NCI-H146 (cell line): Measurements from ENCODE around the gene SMIM11.
"Not testable (repeated sequence)": the region's sequence is repeated elsewhere in the genome, so short reads cannot be mapped to it uniquely, and the experiment has no call there.

Experiments used
- DNase-seq: peaks from one replicate; lab custom pipeline; 2025; lab: John Stamatoyannopoulos, UW

Gene SMIM11

DNA sequence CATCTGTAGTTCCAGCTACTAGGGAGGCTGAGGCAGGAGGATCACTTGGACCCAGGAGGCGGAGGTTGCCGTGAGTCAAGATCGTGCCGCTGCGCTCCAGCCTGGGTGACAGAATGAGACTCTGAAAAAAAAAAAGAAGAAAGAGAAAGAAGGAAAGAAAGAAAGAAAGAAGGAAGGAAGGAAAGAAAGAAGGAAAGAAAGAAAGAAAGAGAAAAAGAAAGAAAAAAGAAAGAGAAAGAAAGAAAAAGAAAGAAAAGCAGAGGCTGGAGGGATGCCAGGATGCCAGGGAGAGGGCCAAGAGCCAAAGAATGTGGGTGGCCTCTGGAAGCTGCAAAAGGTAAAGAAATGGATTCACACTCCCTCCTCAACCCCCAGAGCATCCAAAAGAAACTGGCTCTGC is 19.7 kb upstream of the SMIM11 start:
- DNase-seq: no peak

DNA sequence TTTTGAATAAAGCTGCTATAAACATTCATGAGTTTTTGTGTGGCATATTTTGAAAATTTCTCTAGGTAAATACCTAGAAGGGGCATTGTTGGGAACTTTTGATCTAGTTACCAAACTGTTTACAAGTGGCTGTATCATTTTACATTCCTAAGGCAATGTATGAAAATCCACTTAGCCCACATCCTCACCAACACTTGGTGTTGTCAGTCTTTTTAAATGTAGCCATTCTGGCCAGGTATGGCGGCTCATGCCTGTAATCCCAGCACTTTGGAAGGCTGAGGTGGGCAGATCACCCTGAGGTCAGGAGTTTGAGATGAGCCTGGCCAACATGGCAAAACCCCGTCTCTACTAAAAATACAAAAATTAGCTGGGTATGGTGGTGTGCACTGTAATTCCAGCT is 17.4 kb upstream of the SMIM11 start:
- no peak for DNase-seq

DNA sequence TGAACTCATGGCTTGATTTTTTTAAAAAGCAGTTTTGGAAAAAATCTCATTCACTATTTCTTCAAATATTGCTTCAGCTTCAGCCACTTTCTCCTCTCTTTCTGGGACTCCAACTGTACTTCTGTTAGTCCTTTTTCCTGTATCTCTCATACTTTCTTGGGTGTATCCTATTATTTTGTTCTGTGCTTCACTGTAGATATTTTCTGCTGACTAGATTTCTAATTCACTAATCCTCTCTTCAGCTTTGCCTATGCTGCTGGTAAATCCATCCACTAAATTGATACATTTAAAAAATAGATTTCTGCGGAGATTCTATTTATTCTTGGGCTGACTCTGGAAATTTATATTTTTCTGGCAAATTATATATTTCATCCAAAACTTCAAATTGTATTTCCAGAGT is 16.4 kb upstream of the SMIM11 start:
- DNase-seq: no peak

DNA sequence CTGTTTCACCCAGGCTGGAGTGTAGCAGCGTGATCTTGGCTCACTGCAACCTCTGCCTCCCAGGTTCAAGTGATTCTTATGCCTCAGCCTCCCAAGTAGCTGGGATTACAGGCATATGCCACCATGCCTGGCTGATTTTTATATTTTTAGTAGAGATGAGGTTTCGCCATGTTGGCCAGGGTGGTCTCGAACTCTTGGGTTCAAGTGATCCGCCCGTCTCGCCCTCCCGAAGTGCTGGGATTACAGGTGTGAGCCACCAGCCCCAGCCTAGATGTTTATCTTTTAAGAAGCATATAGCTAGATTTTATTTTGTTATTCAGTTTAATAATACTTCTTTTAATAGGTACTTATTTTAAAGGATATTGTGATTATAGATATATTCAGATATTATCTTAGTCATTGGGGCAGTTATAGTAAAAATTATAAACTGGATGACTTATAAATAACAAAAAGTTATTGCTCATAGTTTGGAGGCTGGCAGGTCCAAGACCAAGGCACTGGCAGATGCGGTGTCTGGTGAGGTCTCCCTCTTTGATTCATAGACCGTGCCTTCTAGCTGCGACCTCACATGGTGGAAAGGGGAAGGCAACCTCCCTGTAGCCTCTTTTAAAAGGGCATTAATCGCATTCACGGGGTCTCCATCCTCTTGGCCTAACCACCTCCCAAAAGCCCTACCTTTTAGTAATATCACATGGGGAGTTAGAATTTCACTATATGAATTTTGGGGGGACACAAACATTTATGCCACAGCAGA is 14.6 kb upstream of the SMIM11 start:
- DNase-seq: no peak

DNA sequence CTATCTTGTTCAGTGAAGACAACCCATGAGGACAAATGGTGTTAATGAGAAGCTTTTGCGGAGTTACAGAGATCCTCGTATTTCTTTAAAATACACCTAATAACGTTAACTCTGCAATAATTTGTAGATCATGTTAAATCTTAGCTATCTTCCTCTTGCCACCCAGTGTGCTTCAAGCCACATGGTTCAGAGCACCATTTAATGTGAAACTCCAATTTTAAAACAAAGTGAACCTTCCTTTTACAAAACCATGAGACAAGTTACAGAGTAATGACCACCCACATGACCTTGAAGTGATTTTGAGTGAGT is 13.2 kb upstream of the SMIM11 start:
- DNase-seq: no peak

DNA sequence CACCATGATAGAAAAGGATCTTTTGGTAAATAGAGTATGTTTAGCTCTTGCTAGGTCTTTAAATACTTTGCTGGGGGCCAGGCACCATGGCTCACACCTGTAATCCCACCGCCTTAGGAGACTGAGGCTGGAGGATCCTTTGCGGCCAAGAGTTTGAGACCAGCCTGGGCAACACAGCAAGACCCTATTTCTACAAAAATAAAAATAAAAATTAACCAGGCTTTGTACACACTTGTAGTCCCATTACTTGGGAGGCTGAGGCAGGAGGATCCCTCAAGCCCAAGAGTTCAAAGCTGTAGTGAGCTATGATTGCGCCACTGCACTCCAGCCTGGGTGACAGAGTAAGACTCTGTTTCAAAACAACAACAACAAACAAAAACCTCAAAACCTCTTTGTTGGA is 12.6 kb upstream of the SMIM11 start:
- DNase-seq: no peak

DNA sequence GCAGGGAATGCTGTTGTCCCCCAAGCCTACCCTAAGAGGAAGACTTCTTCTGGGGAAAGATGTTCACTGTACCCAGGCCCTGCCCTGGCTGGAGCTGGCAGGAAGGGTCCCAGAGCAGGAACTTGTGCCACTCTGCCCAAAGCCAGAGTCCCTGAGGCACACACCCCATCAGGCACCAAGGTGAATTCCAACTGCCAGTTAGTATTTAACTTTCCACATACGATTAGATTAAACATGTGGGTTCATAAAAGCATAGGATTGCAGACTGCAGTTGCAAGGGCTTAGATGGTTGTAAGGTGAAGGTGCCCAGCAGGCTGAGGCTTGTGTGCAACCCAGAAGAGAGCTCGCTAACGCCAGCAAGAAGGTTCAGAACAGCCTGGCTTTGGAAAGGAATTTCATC is 11.6 kb upstream of the SMIM11 start, which contains the start of gene KCNE2:
KCNE2 (plus strand) TSS at position 274 of the 400 bp plus-strand sequence. CDS start 6,473 bp downstream, outside the sequence.
- no peak for DNase-seq

DNA sequence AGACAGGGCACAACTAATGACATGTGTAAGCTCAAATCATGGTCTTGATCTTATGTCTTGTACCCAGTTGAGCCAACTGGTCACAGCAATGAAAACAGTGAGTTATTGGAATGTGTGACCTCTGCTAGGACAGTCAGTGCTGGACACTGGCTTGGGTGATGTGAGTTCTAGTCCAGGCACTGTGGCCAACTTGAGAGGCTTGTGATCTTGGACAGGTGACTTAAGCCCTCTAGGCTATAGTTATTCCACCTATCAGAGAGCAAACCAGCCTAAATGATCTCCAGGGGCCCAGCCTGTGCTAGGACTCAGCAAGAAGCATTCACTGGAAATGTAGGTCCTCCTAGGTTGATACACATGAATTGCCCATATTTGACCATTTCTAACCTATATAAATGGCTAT is 10.4 kb upstream of the SMIM11 start:
- no peak for DNase-seq

DNA sequence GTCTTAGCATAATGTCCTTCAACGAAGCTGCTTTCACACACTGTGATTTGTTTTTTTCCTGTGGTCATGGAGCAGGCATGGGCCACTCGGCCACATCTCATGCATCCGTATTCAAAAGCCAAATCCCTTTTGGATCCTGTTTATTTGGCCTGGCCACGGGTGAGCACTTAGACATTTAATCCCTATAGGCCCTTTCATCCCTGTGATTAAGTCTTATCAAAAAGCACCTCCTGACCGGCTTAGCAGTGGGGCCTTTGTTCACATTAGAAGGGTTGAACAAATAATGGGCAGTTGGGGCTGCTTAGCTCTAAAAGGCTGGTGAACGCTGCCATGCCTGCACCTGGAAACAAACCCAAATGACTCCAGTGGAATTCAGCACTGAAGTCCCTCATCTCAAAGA is 9.5 kb upstream of the SMIM11 start:
- DNase-seq: peak; percentile 91

DNA sequence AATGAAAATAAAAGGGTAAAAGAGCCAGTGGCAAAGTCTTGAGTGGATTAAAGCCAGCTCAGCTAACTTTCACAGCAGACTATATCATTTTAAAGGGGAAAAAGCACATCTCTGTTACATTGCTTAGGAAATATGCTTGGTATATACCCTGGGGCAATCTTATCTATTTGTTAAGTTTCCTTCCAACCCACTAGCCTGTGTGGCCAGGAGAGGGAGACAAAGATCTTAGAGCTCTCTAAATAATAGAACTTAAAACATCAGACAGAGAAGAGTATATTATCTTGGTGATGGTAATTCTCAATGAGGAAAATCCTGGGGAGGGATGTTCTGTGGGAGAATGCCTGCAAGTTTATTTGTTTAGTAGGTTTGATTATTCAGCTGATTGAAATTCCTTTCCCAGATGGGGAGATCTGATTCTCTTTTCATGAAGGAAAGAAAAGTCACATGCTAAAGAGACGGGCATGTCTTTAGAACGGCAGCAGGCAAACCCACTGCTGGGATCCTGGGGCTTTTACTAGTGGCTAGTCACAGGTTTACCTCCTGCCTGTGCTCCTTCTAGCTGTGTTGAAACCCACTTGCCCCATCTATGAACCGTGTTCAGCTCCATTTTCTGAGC is 7.9 kb upstream of the SMIM11 start:
- peak; percentile 72 for DNase-seq

DNA sequence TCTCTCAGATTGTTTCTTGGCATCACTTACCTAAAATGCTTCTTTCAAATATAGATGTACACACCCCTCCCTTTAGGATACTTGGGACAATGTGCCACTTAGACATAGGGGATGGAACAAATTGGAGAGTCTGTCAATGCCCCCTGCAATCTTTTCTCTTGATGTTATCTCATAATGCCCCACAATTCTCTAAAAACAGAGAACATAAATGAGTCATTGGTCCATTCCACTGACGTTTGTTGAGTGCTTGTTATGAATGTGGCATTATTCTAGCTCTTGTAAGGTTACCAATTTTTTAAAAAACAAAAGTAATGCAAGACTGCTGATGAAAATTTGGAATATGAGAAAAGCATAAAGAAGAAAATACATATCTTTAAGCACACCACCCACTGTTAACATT is 5.6 kb upstream of the SMIM11 start:
- no peak for DNase-seq

DNA sequence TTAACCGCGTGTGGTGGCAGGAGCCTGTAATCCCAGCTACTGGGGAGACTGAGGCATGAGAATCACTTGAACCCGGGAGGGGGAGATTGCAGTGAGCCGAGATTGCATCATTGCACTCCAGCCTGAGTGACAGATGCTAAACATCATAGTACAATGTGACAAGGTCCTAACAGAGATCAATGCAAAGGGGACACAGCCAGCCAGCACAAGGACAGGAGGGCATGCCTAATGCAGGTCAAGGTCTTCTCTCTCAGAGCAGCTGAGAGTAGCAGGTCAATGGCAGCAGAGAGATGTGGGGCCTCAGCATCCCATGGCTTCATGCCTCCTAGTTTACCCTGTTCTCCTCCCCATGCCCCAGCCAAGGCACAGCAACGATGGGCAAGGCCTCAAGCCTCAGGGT is 3.0 kb upstream of the SMIM11 start:
- no peak for DNase-seq

DNA sequence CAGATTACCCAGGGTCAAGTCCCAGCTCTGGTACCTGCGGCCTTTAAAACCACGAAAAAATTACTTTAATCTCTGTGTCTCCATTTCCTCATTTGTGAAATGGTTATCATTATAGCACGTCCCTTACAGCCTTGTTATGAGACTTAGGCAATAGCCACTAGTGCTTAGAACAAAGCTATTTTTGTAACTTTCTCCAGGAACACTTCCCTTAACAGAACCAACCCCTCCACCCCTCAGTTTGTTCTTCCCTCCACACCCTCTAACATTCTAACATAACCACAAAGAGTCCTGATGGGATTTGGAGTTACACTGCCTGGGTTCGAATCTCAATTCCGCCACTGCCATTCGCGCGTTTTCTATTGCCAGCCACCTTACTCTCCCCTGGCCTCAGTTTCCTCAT is 845 bp upstream of the SMIM11 start:
- DNase-seq: not testable (repeated sequence)

DNA sequence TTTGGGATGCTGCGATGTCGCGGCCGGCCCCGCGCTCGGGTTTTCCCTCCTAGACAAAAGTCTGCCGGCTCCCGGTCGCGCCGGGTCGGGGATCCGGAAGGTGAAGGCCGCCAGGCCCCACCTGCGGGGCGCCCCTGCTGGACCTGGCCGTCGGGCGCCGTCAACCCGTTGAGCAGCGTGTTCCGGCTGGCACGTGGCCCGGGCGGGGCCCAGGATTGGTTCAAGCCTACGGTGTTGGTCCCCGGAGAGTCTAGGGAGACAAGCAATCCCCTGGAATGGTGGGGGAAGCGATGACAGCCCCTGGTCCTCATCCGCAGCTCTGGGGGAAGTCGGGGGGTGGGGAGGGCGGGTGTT is 289 bp downstream of the SMIM11 start:
- DNase-seq: not testable (repeated sequence)

DNA sequence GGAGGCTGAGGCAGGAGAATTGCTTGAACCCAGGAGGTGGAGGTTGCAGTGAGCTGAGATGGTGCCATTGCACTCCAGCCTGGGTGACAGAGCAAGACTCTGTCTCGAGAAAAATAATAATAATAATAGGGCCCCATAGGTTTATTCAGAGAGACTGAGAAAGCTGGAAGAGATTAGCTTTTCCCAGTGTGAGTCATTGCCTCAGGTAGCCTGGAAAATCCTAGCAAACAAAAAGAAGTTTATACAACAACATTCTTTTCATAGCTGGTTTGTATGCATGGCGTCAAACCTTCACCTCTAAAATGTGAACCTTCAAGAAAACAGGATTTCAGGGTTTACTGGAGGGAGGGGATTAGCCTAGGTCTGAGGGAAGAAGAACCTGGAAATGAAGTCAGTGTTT is 7.8 kb downstream of the SMIM11 start:
- DNase-seq: not testable (repeated sequence)

DNA sequence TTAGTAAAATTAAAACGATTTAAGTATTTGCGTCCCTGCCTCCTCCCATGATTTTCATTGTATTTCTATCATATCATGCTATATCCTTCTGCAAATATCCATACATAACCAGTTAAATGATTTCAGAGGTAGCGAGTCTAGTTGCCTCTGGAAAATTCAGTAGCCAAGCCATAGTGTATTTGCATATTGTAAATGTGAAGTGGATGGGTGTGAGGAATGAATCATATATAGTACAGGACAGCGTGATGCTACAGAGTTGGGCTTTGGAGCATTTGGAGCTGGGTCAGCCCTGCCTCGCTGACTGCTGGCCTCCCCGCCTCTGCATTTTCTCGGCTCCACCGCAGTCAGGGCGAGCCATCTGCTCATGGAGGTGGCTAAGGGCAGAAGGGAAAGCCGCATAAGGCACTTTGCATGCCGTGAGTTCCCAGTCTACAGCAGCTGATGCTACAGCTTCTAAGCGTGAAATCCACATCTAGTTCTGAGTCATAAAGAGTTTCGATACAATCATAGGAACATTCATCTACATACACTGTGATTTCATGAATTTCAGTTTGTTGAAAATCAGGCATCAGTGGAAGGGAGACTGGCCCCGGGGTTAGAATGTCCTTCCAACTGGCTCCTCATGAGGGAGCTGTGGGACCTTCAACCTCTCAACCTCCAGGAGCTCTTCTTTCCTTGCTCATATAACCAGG is 8.6 kb downstream of the SMIM11 start:
- not testable (repeated sequence) for DNase-seq

DNA sequence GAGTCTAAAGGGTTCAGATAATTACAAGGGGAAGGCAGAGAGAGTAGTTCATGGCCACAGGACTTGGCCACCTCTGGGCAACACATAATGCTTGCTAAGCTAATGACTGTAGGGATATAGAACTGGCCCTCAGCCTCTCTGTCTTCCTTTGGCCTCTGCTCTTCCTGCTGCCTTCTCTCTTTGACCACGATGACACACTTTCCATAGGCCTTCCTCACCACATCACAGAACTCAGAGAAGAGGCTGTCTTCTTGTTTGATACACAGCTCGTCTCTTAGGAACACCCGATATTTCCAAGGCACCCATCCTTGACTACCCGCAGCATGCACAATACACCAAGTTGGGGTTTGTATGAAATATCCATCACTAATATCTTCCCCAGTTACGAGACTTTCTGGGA is 25.2 kb downstream of the SMIM11 start:
- not testable (repeated sequence) for DNase-seq

DNA sequence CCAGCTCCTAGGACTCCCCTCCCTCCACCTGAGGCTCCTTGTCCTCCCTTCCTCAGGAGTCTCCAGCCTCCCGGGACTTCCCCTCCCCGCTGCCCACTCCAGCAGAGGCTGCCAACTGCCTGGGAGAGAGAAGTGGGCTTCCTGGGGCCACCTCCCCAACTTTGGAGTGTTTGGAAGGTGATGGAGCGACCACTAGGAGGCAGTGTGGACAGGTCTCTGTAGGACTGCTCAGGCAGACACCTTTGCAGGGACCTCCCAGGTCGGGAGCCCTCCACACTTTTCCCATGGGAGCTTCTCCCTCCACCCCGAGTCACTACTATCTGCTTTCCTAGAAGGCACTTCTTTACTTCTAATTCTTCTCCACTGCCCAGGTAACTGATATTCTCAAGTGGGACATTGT is 29.4 kb downstream of the SMIM11 start:
- DNase-seq: not testable (repeated sequence)

DNA sequence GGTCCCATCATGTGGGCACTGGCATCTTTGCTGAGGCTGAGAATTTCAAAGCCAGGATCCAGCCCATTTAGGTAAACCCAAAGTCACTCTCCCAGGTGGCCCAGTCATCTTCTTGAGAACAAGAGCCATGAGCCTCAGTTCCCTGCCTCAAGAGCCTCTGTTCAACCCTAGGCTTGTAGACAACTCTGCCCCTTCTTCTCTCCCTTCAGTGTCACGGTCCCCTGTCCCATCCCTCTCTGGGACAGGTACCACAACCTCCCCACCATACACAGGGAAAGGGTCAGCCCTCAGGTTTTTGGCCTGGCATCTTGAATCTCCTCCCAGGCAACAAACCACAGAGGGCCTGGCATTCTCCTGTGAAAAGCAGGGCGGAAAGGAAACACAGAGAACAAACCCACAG is 30.4 kb downstream of the SMIM11 start:
- not testable (repeated sequence) for DNase-seq

DNA sequence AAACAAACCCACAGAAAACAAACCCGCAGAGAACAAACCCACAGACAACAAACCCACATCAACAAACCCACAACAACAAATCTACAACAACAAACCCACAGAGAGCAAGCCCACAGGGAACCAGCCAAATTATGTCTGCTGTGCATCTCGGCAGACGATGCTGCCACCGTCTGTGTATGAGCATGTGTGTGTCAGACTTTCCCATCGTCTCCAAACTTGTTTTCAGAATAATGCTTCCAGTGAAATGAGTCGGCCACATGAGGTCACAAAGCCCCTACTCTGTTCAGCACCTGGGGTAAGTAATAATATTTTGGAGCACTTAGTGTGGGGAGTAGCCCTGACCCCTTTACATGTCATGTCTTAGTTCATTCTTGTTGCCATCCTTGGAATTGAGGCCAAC is 30.8 kb downstream of the SMIM11 start:
- DNase-seq: not testable (repeated sequence)

DNA sequence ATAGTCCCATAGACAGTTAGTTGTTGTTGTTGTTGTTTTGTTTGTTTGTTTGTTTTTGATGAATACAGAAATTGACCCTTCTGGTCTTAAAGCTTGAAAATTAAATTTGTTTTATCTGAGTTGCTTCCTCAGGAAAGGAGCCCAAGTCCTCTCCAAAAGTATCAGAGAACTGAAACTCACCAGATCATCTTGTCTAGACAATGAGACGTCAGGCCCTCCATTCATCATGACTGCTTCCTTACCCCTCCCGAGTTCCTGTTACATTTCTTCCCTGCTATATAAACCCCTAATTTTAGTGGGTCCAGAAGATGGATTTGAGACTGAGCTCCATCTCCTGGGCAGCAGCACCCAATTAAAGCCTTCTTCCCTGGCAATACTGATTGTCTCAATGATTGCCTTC is 31.4 kb downstream of the SMIM11 start:
- DNase-seq: not testable (repeated sequence)

DNA sequence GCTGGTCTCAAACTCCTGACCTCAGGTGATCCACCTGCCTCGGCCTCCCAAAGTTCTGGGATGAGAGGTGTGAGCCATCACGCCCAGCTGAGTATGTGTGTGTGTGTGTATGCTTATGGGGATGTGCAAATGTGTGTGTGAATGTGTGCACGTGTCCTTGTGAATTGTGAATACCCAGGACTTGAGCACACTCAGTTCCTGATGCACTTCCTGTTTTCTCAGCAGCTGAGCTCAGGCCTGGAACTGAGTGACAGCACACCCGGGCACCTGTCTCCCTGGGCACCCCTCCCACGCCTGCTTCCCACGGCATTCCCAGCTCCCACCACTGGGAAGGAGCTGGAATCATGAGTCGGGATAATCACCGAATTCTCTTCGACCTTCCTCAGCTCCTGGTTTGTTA is 32.0 kb downstream of the SMIM11 start:
- not testable (repeated sequence) for DNase-seq

DNA sequence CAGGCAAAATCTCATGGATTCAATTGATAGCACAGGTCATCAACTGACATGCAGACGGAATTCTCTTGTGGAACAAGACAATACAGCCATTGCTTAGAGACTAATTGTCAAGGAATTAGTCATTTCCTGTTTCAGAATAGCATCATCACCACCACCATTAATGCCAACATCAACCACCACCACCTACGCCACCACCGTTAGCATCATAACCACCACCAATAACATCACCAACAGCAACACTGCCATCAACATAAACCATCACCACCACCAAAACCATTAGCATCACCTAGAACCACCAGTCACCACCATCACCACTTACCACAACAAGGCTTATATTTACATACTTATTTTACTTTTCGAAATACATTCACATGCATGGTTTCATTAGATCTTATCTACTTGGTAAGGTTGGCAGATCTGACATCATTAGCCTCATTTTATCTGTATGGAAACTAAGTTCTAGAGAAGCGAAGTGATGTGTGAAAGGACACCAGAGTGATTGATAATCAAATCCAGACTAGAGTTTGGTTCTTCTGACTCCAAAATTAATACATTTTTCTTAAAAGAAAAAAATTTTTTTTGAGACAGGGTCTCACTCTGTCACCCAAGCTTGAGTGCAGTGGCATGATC is 42.3 kb downstream of the SMIM11 start:
- DNase-seq: not testable (repeated sequence)
